Measurements from ENCODE around the gene EXD3.
"Not testable (repeated sequence)": the region's sequence is repeated elsewhere in the genome, so short reads cannot be mapped to it uniquely, and the experiment has no call there.

The EXD3 gene

DNA sequence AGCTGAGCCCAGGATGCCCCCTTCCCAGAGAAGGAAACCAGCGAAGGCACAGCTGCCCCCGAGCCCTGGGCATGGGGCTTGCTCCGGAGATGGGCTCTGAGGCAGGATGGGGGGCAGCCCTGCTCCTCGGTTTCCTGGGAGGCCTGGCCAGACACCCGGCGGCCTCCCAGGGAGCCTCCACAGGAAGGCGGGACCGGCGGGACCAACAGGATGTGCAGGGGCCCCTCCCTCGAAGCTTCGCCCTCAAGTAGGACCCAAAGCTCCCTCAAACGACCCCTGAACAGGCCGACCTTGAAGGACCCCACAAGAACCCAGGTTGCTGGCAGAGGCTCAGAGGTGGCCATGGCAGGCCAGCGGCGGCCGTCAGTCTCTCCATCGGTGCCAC, 11.7 kb downstream of the EXD3 start:
- DNase-seq (ENCODE audit: low read depth, low spot score): no peak

GRCh38 chr9:137410891-137411249, 12.1 kb downstream of the EXD3 start:
- no peak for DNase-seq (ENCODE audit: low read depth, low spot score)

DNA sequence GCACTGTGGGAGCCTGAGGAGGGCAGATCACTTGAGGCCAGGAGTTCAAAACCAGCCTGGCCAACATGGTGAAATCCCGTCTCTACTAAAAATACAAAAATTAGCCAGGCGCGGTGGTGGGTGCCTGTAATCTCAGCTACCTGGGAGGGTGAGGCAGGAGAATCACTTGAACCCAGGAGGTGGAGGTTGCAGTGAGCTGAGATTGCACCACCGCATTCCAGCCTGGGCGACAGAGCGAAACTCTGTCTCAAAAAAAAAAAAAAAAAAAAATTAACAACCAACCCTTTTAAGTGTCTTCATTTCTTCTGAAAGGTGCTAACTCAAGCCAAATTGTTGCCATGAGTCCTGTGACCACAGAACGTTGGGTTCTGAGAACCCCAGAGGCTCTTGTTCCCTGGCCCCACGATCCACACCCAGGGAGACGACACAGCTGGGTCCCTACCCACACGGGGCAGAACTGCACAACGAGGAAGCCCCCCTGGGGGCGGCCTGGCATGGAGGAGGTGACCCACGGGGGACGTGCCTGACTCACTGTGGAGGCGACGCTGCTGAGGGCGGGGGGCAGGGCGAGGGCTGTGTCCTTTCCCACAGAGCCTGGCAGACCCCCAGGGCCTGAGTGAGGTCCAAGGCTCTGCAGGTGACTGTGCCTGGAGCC, 12.6 kb downstream of the EXD3 start:
- not testable (repeated sequence) for DNase-seq (ENCODE audit: low read depth, low spot score)

DNA sequence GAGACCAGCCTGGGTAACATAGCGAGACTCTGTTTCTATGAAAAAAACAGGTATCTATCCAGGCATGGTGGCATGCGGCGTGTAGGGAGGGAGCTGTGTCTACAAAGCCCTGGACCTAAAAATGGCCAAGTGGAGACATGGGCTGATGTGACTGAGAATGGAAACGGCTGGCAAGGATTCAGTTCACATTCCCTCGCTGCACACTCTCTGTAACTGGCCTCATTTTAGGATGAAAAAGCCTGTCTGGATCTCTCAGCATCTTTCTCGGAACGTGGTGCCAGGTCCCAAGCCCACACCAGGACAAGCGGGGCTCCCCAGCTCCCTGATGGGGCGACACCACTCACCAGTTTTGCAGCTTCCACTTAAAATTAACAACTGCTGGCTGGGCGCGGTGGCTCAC, 13.4 kb downstream of the EXD3 start:
- DNase-seq (ENCODE audit: low read depth, low spot score): no peak

GRCh38 chr9:137408651-137409405, 14.1 kb downstream of the EXD3 start:
- no peak for DNase-seq (ENCODE audit: low read depth, low spot score)

DNA sequence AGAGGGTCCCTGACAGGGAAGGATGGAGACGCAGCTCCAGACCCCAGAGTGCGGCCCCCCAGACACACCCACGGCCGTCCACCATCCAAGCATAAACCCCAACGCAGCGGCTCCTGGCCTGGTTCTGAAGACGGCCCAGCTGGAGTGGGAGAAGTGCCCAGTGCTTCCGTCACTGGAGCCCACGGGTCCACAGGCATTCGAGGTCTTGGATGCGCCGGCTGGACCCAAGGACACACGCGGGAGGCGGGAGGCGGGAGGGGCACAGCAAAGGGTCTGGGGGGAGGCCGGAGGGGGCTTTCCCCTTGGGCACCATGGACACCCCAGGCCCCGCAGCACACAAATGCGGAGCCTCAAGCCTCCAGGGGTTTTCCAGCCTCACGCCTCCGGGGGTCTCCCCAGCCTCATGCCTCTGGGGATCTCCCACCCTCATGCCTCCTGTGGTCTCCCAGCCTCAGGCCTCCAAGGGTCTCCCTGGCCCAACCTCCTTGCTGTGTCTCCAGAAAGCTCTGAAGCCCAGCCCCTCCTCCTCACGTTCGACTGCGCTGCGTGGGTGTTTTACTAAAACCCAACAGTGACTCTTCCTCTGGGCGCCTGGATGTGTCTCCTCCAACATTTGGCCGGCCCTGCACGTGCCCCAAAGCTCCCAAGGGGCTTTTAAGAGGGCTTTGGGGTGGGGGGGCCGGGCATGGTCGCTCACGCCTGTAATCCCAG, 15.2 kb downstream of the EXD3 start:
- DNase-seq (ENCODE audit: low read depth, low spot score): no peak

GRCh38 chr9:137406876-137407589, 15.9 kb downstream of the EXD3 start:
- no peak for DNase-seq (ENCODE audit: low read depth, low spot score)

DNA sequence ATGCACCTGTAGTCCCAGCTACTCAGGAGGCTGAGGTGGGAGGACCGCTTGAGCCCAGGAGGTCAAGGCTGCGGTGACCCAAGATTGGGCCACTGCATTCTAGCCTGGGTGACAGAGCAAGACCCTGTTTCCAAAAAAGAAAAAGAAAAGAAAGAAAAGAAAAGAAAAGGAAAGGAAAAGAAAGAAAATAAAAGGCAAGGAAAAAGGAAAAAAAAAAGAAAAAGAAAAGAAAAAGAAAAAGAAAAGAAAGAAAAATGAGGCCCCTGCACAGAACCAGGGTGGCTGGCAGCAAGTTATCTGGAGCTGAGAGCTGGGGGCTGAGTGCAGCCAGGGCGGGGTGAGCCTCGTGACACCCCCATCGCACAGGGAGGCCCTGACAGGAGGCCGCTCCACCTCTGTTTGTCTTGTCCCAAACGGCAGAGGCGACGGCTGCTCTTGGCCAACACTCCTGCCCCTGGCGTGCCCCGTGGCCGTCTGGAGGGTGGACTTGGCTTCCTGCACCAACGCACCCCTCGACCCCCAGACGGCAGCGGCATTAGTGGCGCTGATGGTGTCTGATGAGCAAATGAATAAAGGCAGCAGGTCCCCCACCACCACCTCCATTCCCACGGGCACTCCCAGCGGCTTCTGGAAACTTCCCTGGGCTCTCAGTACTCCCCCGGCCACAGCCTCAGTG, 16.7 kb downstream of the EXD3 start:
- DNase-seq (ENCODE audit: low read depth, low spot score): no peak

GRCh38 chr9:137405677-137406081, 17.3 kb downstream of the EXD3 start:
- no peak for DNase-seq (ENCODE audit: low read depth, low spot score)

GRCh38 chr9:137404961-137405567, 17.9 kb downstream of the EXD3 start:
- DNase-seq (ENCODE audit: low read depth, low spot score): no peak

DNA sequence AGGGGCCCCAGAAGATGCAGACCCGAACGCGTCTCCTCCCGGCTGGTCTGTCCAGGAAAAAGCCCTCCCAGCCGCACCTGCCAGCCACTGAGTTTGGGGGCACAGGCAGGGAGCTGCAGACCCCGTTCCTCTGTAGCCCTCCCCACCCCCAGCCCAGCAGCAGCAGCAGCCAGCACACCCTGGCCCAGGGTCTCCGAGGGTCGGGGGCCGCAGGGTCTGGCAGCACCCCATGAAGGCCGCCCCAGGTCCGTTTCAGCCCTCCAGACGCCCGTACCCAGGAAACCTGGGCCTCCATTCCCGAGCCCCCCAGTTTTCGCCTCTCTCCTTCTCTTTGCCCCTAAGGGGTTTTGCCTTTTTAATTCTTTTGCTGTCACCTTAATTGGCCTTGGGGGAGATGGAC, 19.7 kb downstream of the EXD3 start:
- no peak for DNase-seq (ENCODE audit: low read depth, low spot score)

DNA sequence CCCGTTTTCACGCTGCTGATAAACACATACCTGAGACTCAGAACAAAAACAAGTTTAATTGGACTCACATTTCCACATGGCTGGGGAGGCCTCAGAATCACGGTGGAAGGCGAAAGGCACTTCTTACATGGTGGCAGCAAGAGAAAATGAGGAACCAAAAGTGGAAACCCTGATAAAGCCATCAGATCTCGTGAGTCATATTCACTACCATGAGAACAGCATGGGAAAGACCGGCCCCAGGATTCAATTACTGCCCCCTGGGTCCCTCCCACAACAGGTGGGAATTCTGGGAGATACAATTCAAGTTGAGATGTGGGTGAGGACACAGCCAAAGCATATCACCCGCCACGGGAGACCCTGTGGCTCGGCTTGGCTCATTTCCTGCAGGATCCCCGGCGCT, 20.2 kb downstream of the EXD3 start:
- DNase-seq (ENCODE audit: low read depth, low spot score): no peak

GRCh38 chr9:137398561-137399468, 24.1 kb downstream of the EXD3 start:
- no peak for DNase-seq (ENCODE audit: low read depth, low spot score)

GRCh38 chr9:137397675-137398423, 25.1 kb downstream of the EXD3 start:
- DNase-seq (ENCODE audit: low read depth, low spot score): no peak

- no peak for DNase-seq (ENCODE audit: low read depth, low spot score)
Measured at GRCh38 chr9:137396634-137397367, 26.2 kb downstream of the EXD3 start.

DNA sequence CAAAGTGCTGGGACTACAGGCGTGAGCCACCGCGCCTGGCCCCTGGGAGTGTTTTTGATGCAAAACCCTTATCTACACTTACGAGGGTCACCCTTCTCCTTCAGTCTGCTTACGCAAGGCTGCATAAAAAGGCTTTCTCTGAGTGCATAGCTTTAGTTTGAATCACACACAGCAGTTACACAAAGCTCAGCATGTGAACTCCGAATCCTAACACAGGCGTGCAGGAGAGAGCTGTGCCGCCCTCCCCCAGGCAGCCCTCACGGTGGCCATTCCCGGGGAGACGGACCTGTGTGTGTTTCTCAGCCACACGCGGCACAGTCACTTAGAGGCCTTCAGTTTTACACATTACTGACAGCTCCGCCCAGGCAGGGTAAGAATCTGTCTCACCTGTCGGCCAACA, 26.7 kb downstream of the EXD3 start:
- DNase-seq (ENCODE audit: low read depth, low spot score): no peak

- DNase-seq (ENCODE audit: low read depth, low spot score): no peak
Measured at GRCh38 chr9:137395666-137396010, 27.3 kb downstream of the EXD3 start.

- no peak for DNase-seq (ENCODE audit: low read depth, low spot score)
Measured at GRCh38 chr9:137394866-137395665, 27.9 kb downstream of the EXD3 start.

Data from iPS DF 19.7 (cell line).